GM15510 (cell line): ENCODE measurements around the gene ZNF433.
A peak's percentile ranks its signal among the peaks of the same experiment; 100 is the strongest.

Experiments
- POLR2A ChIP-seq: IDR thresholded peaks from 3 replicates; pipeline ENCODE4 v1.6.1; 2011; ENCODE audit warnings: borderline replicate concordance; ENCODE audit not compliant: insufficient read length; ENCODE audit errors: extremely low read depth

The ZNF433 gene

GRCh38 chr19:12035220-12036172, at the start of gene ZNF433:
TSS of gene ZNF433 (minus strand) at chr19:12035679. CDS start at chr19:12035539, 140 bp downstream.
- TF ChIP-seq POLR2A = peak; percentile 68

- no peak for TF ChIP-seq POLR2A
These were observed 41.9 kb upstream of the ZNF433 start for GRCh38 chr19:12077375-12077774.

GRCh38 chr19:12075538-12076139, 40.2 kb upstream of the ZNF433 start:
- TF ChIP-seq POLR2A = no peak

GRCh38 chr19:12064590-12065538, 29.4 kb upstream of the ZNF433 start, which contains the start of gene ZNF844:
TSS of gene ZNF844 (plus strand) at chr19:12064731. CDS start at chr19:12064874, 143 bp downstream.
- peak; percentile 79 for TF ChIP-seq POLR2A

GRCh38 chr19:12055784-12056183, 20.3 kb upstream of the ZNF433 start:
- TF ChIP-seq POLR2A = no peak

- TF ChIP-seq POLR2A = peak; percentile 95
These were observed 17.2 kb upstream of the ZNF433 start, which contains the start of gene ZNF878 for GRCh38 chr19:12052497-12053169. TSS of gene ZNF878 (minus strand) at chr19:12052961. CDS start at chr19:12052801, 160 bp downstream.

GRCh38 chr19:12052091-12052496, 16.6 kb upstream of the ZNF433 start:
- TF ChIP-seq POLR2A = no peak

GRCh38 chr19:12047868-12048267, 12.4 kb upstream of the ZNF433 start:
- no peak for TF ChIP-seq POLR2A

GRCh38 chr19:12043752-12044422, 8.4 kb upstream of the ZNF433 start:
- TF ChIP-seq POLR2A = no peak

GRCh38 chr19:12042893-12043292, 7.4 kb upstream of the ZNF433 start:
- no peak for TF ChIP-seq POLR2A

- TF ChIP-seq POLR2A = no peak
These were observed 859 bp downstream of the ZNF433 start for GRCh38 chr19:12034620-12035019.

GRCh38 chr19:12034198-12034597, 1.3 kb downstream of the ZNF433 start:
- TF ChIP-seq POLR2A = no peak

- TF ChIP-seq POLR2A = no peak
These were observed 19.7 kb downstream of the ZNF433 start for GRCh38 chr19:12015753-12016116.
